GM19324 (cell line): ENCODE results near the gene FBXO3.
"Not testable (repeated sequence)": the region's sequence is repeated elsewhere in the genome, so short reads cannot be mapped to it uniquely, and the experiment has no call there.

Experiments used
- ATAC-seq: cut with Tn5 transposase; IDR thresholded peaks from one replicate; pipeline ENCODE4 v1.9.1; 2021; ENCODE audit warnings: mild to moderate bottlenecking, moderate library complexity; ENCODE audit not compliant: unreplicated experiment, low FRiP score

FBXO3 gene, protein sequence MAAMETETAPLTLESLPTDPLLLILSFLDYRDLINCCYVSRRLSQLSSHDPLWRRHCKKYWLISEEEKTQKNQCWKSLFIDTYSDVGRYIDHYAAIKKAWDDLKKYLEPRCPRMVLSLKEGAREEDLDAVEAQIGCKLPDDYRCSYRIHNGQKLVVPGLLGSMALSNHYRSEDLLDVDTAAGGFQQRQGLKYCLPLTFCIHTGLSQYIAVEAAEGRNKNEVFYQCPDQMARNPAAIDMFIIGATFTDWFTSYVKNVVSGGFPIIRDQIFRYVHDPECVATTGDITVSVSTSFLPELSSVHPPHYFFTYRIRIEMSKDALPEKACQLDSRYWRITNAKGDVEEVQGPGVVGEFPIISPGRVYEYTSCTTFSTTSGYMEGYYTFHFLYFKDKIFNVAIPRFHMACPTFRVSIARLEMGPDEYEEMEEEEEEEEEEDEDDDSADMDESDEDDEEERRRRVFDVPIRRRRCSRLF

DNA sequence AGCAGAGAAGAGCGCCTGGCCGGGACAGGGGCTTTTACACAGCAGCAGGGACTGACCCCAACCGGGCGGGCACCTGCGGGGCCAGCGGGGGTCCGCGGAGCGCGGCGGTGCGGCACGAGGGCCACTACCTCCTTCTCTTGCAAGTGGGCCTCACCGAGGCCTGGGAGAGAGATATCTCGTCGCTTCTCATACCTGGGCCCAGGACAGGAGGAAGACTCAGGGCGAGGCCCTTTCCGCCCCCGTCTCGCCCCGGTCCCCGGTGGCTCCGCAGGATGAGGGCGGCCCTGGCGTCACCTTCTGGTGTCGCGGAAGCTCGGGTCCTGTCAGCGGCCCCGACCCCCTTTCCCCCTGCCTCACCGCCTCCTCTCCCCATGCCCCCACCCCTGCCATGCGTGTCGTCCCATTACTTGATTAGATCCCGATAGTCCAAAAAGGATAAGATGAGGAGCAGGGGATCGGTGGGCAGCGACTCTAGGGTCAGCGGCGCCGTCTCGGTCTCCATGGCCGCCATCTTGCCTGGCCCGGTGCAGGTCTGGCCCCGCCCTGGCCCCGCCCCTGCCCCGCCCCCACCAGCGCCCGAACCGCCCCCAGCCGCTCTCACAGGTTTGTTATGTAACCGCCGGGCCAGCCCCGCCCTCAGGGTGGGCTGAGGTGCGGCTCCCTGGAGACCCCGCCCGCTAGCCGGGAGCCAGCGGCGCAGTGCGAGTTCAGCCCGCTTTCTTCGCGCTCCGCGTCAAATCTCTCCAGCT is at the start of gene FBXO3:
TSS of gene FBXO3 (minus strand) at position 534 of the 749 bp plus-strand sequence. CDS start at position 511, 23 bp downstream.
- peak; percentile 79 for ATAC-seq

DNA sequence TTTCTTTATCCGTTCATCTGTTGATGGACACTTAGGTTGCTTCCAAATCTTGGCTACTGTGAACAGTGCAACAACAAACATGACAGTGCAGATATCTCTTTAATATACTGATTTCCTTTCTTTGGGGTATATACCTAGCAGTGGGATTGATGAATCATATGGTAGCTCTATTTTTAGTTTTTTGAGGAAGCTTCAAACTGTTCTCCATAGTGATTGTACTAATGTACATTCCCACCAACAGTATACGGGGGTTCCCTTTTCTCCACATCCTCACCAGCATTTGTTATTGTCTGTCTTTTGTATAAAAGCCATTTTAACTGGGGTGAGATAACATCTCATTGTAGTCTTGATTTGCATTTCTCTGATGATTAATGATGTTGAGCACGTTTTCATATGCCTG is 48.7 kb upstream of the FBXO3 start:
- ATAC-seq = not testable (repeated sequence)

DNA sequence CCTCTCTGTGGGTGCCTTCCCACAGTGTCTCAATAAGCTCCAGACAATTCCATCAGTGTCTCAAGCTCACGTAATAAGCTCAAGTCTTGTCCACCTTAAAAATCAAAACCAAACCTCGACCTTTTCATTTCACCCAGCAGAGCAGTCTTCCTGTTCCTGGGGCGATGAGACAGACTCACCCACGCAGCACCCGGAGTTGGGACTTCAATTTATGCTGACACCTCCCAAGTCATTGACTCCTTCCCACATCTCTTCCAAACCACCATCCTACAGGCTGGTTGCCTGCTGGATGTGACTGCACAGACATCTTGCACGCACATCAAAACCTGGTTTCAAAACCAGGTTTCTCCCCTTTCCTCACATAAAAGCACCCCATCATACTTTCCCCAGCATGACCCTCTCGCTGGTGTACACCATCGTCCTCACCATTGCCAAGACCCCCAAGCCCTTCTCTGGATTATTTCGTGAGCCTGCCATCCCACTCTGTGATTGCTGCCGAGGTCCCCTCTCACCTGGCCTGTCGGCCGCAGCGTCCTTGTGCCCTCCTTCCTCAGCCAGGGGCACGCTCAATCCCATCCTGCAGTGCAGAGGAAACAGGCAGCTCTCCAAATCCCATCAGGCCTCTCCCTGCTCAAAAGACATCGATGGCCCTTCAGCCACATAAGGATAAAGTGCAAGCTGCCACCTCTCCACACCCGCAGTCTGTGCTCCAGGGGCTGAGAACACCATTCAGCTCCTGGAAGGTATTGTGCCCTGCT is 45.1 kb upstream of the FBXO3 start:
- ATAC-seq = no peak

DNA sequence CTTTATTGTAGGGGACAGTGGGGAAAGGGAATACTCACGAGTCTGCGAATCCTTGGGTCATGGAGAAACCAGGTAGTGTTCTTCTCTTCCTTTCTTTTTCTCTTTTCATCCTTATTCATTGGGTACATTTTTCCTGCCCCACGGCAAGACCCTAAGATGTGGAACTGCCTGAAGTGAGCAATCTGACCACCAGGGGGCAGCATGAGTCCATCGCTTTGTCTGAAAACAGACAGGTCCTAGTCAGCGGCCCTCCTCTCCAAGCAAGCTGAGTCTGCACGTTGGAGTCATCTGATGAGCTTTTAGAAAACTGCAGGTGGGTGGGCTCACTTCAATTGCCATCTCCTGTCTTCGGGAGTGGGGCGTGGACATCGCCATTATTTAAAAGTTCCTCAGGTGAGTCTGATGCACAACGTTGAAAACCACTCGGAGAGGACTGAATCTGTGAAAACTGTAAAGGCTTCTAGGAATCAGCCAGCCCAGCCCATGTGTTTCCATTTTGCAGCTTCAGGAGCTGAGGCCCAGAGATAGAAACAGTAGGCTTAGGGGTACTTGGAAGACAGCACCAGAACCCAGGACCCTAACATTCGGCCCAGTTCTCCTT is 34.0 kb upstream of the FBXO3 start:
- ATAC-seq = peak; percentile 56

DNA sequence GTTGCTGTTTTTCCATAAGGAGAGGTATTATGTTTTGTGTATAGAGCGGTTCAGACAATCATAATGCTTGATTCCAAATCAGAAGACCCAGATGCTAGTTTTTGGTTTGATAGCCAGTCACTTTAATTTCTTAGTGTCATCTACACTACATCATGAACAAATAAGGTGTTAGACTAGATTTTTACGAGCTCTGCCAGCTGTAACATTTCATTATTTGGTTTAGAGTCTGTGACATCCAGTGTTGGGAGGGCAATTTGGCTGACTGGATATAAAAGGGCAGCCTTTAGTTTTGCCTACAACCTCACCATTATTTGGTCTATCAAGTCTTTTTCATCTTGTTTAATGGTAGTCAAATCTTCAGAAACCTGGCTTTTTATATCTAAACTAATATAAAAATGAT is 30.2 kb upstream of the FBXO3 start:
- no peak for ATAC-seq

DNA sequence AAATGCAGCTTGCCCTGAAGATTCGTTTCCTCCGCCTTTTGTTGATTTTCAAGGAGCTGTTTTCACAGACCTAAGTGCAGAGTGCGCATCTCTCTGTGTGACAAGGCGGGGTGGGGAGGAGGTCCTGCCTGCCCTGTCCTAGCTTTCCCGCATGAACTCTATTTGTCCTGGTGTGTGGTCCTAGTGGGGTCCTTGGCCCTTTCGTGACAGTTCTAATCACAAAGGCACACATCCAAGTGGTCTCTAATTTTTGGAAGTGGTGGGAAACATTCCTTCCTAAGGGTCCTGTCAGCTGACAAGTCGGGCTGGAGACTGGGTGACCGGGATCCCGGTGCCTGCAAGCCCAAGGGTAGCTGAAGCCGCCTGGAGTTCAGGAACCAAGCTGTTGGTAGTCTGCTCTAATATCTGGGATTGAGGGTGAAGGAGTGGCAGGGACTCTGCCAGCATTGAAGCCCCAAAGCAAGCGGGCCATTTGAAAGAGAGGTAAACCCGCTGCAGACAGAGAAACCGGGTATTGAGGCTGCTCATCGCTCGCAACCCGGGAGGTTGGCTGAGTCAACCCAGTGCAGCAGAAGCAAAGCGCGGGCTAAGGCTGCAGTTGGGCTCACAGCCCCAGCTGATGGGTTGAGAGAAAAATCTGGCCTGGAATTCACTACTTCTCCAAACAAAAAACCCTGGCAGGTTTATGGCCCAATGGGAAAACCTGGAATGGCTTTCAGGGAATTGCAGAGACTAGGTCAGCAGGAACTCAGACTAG is 28.1 kb upstream of the FBXO3 start:
- peak; percentile 53 for ATAC-seq

DNA sequence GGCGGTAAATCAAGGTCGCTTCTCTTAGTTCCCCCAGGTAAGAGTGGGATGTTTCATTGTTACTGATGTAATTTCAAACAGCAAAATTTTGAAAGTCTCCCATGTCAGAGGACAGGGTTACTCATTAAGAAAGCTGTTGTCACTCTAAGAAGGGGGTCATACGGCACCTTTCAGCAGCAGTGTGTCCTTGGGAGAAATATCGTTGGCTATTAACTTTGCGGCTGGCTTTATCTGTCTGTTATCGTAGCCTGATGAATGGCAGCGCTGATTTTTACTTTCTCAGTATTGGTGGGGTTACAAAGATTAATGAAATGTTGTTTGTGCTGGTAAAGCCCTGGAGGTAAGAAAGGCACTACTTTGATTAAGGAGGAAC is 27.5 kb upstream of the FBXO3 start:
- ATAC-seq = peak; percentile 45

DNA sequence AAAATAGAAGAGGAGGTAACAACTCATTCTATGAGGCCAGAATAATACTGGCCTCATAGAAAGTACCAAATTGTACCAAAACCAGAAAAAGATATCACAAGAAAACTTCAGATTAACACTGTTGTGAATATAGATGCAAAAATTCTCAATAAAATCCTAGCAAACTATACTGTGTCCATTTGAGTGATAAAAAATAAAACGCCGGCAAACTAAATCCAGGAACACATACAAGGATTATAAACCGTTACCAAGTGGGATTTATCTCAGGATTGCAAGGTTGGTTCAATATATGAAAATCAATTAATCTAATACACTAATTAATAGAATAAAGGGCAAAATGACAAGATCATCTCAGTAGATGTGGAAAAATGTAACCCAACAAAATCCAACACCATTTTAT is 23.6 kb upstream of the FBXO3 start:
- ATAC-seq = no peak

DNA sequence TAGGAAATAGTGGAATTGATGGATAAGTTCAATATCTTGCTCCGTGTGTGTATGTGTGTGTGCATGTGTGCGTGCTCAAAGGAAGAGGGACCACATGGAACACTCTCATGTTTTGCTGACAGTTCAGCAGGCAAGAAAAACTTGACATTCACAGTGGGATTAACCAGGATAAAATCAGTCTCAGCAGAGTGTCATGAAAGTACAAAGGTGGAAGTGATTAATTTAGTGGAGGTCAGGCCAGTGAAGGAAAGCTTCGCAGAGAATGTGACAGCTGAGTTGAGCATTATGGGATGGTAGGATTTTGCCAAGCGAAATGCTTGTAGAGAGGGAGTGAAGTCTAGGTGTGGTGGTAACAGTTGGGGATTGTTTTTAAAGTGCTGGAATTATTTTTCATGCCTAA is 15.7 kb upstream of the FBXO3 start:
- ATAC-seq = no peak

DNA sequence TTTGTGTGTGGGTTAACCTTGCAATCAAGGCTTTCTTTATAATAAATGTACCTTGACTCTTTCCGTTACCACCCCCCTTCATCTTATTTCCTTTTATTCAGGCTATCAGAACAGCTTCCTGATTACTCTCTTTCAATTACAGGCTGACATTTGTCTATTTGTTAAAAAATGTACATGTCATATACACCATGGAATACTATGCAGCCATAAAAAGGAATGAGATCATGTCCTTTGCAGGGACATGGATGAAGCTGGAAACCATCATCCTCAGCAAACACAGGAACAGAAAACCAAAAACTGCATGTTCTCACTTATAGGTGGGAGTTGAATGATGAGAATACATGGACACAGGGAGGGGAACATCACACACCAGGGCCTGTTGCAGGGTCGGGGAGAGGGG is 13.8 kb upstream of the FBXO3 start:
- not testable (repeated sequence) for ATAC-seq

DNA sequence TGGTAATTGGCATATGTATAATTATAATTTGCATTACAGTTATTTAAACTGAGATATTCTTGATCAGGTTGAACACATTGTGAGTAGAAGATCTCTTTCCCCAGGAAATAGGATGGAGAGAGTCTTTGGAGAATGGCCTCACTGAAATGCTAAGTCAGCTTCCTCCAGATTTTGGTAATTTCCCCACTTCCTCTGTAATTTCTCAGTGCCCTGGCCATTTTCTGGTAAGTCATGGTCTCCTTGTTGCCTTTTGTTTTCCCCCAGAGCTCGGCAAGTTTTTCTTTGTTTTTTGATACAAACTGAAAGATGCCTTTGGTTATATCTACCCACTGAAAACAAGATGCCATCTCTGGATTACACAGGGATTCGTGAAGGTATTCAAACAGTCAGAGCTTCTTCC is 12.8 kb upstream of the FBXO3 start:
- no peak for ATAC-seq

DNA sequence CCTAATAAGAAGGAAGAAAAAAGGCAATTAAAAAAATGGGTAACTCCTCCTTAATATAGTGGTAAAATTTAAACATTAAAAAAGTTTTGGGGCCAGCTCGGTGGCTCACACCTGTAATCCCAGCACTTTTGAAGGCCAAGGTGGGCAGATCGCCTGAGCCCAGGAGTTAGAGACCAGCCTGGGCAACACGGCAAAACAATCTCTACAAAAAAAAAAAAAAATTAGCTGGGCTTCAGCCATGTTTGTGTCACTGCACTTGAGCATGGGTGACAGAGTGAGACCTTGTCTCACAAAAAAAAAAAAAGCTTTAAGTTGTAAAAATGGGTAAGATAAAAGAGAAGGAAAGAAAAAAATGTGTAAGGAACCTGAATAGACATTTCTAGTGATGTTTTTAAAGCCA is 11.3 kb upstream of the FBXO3 start:
- ATAC-seq = no peak

DNA sequence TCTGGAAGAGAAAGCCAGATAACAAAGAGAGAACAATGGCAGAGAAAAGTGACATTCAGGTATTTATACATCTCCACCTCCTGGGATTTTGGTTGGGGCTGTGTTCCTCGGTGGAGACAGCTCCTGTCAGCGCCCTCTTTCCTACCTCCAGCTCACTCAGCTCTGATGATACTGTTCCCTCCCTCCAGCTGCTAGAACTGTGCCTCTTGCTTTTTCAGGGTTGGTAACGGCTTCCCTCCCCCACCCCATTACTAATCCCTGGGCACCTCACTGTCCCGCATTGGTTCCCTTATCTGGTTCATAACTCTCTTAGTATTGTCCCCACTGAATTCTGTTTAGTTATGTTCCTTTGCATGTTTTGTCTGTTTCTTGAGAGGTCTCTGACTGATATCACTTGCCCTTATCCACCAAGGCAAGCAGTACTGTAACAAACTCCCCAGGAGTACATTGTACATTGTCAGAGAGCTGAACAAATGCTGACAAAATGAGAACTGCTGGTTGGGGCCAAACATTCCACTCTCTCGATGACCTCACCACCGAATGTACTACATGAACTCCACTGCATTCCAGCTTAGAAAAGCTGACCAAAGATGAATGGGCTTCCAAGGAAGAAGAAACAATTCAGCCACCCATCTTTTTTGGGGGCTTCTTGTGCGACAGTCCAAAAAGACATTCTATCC is 5.7 kb upstream of the FBXO3 start:
- no peak for ATAC-seq

DNA sequence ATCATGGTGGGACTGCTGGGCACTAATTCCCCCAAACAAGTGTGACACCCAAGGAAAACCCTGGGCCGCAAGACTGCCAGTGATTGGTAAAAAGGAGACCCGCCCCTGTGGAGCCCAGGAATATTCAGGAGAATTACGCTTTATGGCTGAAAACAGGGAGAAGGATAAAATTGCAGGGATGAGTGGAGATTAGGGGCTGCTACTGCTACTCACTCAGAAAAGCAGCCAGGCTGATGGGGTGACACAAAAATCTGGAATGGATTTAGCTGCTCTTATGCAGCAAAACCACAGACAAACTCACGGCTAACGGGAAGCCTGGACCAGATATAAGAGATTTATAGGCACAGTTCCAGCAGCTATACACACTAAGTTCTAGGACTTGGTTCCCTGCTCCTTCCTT is 4.4 kb upstream of the FBXO3 start:
- no peak for ATAC-seq

DNA sequence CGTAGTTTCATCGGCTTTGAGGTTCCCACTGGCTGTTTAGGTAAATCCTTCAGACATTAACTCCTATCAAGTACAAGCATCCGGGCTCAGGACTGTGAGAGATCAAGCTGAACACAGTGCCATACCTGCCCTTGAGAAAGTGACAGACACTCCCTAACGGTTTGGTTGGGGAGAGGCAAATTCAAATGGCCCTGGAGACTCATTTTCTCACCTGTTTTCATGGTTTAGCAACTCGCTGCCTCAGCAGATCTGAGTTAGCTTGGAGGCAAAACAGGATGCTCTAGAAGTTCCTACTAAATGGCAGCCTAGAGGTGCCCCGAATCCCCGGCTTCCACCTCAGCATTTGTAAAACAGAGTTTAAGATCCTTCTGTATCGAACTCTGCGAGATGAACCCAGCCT is 3.6 kb upstream of the FBXO3 start:
- ATAC-seq = no peak

DNA sequence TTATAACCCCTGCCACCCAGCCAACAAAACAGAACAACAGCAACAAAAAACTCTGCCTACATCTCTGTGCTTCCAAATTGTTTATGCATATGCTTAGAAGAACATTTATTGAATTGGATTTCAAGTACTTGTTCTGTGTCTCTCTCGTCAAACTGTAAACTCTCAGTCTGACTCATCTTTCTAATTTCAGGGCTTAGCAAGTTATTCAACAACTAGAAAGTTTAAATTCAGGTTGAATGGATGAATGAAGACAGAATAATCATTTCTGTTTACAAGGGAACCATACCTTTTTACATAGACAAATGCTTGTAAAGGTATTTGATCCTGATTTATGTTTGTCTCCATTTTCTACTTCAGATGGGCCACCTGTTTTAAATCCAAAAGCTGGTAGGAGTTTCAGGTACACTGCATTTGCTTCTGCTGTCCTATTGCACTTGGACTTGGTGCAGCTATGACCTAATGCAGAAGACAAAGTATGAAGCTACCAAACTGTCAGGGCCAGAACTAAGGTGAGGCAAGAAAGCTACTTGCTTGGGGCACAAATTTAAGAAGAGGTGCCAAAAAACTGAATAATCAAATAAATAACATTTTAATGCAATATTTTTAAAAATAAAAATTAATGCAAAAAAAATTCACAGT is 1.6 kb upstream of the FBXO3 start:
- ATAC-seq = no peak

DNA sequence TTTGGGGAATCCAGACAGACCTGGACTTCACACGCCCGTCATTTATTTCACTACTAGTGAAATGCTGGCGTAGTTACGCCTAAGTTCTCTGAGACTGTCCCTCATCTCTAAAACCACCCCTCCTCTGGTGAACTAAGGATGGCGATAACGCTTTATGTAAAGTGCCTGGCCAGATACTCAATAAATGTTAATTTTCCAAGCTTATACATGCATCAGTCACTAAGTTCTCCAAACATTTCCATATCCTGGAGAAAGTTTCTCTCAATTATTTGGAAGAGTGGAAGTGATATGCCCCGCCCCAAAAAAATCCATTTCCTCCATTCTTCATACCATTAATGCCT is 1.1 kb upstream of the FBXO3 start:
- ATAC-seq = no peak

DNA sequence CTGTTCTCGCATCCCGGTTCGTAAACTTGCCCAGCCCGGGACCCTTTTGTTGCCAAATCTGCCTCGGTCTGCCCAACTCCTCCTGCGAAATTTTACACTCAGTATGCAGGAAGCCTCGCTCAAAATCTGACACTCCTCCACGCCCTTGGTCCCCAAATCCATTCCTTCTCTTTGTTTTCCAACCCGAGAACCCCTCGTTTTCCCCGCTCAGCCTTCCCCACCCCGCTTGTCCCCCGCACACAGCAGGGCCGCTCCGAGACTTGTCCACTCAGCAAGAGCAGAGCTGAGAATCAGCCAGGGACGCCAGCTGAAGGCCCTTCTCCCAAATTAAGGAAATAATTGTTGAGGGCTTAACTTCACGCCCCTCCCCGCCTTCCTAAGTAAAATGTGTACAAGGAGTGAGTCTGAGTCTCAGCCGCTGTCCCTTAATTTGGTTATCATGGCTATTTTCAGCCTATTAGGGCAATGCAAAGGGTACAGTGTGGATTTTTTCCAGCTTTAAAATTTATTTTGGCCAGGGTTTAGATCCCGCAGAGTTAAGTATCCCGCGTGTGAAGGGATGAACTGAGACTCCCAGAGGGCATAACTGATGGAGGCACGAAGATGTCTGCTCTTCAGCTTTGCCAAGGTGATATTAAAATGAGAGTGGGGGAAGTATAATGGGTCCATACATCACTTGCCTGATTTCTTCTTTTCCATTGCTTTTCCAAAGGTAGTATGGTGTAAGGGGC is 581 bp upstream of the FBXO3 start:
- no peak for ATAC-seq
